GOT3 (cell line): Measurements from ENCODE around the gene HHAT.
A peak's percentile ranks its signal among the peaks of the same experiment; 100 is the strongest.

Experiments
- DNase-seq: peaks from one replicate; lab custom pipeline; 2025; ENCODE audit warnings: mixed read lengths; lab: John Stamatoyannopoulos, UW

The HHAT gene

DNA sequence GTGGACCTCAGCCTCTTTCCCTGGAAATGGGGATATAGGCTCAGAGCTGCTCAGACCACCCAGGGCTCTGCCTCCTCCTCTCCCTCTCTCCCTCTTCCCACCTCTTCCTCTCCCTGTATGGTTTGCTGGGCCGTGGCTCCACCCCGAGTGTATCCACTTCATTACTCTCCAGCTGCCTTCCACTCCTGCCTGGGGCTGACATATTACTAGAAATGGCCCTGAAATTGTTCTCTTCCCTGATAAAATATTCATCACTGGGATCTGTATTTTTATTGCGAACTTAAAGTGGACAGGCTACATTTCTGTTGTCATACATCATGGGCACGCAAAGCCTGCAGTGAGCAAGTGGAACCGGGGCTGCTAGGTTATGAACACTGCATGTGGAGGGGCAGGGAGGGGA is 225.0 kb downstream of the HHAT start:
- no peak for DNase-seq

DNA sequence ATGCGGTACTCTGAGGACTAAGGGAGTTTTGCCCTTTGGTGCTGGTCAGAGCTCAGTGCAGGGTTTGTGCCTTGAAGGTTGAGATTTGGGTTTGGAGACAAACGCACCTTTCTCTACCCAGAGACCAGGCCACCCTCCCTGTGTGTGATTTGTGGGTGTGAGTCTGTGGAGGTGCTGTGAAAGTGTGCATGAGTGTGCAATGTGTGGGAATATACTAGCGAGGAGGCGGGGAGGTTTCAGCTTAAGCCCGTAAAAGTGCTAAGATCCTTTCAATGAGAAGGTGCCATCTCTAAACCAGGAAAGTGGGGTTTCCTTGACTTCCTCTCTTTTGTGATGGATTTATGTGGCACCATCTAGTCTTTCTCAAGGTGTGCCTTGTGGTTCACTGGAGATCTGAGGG is 225.7 kb downstream of the HHAT start:
- DNase-seq = no peak

DNA sequence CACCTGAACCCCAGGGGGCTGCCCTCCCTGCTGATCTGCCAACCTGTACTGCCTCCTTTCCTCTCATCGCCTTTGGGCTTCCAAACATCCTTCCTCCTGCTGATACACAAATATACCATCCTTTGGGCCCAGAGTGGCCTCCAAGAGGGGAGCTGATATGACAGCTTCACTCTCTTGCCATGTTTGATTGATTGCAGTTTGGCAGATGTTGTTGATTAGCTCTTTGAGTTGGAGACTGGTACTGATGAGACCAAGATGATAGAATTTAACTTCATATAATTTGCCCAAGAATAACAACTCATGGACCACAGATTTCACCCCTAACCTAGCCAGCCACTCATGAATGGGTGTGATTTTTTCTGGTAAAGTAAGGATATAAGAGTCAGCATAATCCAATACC is 227.8 kb downstream of the HHAT start:
- no peak for DNase-seq

DNA sequence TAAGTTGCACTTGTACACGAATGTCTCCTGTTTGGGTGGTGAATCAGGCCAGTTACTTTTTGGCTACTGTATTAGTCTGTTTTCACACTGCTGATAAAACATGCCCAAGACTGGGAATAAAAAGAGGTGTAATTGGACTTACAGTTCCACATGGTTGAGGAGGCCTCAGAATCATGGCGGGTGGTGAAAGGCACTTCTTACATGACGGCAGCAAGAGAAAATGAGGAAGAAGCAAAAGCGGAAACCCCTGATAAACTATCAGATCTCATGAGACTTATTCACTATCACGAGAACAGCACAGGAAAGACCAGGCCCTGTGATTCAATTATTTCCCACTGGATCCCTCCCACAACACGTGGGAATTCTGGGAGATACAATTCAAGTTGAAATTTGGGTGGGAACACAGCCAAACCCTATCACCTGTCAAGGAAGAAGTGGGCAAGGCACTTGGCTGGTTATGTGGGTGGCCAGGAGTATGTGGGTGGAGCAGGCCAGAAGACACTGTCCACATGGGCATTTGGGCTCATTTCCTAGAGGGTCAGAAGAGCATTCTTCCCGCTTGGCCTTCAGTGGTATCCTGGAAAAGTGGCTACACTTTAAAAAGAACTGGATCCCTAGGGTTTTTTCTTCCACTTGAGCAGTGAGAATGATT is 228.8 kb downstream of the HHAT start:
- DNase-seq = no peak

DNA sequence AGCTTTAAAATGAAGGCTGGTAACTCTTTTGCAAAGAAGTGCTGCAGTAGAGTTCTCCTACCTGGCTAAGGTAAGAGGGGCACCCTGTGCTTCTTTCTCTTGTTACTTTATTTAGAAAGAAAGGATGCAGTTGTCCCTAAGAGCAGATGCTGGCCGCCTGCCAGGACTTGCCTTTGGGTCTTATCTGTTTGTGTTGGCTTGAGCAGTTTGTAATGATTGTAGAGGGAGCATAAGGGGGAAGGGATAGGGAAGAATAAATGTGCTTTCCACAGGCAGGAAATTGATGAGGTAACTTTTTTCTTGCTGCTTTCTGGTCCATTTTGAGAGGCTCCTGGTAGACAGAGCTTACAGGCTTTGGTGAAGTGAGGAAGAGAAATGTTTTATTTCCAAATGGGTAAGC is 229.6 kb downstream of the HHAT start:
- no peak for DNase-seq

DNA sequence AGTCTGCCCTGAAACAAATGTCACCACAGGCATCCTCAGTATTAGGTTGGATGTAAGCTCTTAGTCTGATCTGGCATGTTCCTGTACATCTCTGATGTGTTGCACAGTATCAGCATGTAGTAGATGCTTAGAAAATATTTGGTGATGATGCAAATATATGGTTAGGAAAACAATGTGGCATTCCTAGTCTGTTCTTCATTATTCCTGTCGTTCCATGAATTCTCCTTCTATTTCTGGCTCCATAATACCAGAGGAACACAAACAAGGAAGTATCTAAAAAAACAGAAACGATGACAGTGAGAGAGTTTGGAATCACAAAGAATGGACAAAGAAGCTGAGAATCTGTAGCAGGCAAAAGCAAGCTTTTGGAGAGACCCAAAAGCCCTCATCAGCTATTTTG is 236.6 kb downstream of the HHAT start:
- DNase-seq = no peak

DNA sequence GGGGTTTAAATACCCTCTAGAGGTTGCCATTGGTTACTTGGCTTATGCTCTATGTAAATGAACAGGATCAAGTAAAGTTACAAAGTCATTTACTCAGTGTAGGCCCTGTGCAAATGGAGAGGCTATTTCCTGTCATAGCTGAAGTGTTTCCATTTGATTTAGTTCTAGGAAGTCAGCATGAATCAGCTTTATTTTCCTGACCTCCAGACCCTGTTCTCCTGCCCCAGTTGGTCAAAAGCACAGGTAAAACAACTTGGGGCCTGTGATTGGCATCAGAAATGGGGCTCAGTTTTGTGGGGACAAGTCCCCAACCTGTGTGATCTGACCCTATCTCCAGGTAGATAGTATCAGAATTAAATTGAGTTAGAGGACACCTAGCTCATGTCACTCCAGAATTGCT is 239.9 kb downstream of the HHAT start:
- DNase-seq = no peak

DNA sequence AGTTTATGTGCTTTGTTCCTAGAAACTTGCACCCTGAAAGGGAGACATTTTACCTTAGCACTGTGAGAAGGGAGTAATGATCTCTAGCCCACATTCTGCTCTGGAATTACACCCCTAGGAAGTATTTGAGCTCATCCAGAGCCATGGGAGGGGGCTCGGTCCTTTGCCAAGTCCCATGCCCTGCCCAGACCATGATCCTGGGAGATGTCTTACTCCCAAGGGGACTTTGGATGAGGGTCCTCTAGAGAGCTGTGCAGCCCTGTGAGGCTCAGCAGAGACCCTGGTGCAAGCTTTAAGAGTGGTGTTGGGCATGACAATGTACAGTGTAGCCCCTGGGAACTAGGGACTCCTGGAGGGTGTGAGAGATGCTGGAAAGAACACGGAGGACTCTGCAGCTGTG is 241.4 kb downstream of the HHAT start:
- no peak for DNase-seq

DNA sequence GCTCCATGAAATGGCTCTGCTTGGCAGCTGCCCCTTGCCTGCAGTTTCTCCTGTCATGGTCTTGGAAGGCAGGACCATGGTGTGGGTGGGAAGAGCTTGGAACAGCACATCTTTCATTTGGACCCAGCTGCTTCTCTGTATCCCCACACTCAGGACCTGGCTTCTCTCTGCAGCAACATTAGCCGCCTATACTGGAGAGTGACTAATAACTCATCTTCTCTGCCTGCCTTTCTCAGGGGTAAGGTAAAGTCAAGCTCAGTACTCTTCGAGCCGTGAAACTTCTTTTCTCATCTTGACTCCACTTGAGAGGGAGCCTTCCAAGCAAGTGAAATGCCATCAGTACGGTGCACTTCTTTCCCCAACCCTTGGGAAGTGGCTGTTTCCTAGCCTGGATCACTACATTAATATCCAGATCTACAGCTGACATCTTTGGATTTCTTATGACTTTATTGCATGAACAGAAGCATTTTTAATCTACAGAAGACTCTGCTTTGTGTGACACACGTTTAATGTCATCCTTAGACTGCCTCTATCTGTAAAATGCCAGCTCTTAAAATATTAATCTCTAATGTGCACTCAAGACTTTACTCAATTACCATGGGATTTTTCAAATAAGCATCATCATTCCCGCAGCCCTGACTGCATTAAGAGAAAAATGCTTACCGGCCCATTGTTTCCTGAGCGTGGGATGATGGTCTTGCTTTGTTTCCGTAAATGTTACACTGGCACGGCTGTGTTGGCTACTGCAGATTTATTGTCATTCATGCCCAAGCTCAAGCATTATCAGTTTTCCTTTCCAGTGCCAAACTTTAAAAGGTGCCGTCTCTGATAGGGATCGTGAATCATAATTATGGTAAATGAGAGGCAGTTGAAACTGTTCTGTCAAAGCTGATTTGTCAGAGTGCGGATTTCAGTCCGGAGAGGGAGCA is 242.9 kb downstream of the HHAT start:
- no peak for DNase-seq

DNA sequence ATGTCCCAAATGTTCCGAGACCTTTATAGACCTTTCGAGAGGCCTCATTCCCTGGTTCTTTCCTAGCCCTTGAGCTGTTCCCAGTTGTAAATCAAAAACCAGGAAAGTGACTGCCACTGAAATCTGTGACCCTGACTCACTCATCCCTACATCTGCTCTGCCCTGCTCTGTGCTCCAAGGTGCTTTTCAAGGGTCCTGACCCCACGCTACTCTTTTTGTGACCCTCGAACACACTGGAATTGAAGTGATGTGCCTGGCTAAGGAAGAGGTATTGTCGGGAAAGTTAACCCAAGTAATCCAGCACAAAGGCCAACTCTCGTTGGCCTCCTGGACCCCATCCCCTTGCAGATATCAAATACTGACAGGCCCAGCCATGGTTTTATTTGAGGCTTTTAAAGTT is 244.4 kb downstream of the HHAT start:
- DNase-seq = no peak

DNA sequence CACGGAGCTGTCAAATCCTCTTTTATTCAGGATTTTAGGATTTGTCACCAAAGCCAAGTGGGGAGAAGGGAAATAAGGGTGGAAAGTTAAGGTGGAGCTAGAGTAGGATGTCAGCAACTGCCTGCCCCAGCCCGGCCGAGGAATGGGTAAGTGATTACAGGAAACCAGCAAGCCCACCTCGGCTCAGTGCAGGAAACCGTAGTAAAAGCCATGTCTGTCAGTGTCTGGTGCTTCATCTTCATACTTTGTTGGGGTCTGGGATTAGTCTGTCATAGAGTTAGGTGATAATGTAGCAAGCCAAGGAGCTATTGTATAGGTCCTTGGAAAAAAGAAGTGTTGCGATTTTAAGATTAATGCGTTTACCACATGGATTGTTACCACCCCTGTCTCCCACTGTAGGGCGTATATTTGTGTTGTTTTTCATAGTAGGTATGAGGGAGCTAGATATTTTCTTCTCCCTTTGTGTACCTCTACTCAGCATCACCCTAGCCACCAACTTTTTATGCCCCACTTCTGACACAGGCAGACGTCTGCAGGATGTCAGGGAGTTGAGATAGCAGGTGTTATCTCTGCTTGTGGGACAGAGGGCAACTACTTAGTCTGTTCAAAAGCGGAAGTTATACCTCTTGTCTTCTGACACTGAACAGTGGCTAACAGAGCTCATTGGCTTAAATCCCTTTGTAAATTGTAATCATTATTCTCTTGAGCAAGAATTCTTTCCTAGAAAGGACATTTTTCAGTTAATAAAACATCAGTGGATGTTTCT is 253.7 kb downstream of the HHAT start:
- DNase-seq = no peak

DNA sequence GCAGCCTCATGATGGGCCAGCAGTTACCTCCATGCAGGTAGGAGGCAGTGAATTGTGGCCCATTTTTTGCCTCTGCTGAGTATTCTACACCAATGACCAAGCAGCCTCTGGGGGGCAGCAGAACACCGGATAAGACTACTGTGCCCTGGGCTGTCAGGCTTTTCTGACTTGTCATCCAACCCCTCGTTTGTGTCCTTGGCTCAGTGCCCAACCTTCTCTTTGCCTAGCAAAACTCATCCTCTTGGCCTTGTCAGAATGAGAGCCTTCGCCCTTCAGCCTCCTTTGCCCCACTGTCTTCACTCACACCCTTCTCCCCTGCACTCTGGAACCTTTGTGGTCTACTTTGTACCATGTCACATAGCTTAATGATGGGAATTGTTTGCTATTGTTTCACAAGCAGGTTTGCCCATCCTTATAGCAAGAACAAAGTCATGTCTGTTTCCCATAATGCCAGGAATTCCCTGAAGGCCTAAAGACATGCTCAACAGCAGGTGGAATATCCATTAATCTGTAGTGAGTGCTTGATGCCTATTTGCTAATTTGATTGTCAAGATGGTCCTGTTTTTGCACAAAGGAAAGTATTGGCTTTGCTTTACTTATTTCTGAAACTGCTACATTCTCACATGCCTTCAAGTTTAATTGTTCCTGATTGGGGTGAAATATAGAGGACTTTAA is 255.9 kb downstream of the HHAT start:
- peak; percentile 59 for DNase-seq

DNA sequence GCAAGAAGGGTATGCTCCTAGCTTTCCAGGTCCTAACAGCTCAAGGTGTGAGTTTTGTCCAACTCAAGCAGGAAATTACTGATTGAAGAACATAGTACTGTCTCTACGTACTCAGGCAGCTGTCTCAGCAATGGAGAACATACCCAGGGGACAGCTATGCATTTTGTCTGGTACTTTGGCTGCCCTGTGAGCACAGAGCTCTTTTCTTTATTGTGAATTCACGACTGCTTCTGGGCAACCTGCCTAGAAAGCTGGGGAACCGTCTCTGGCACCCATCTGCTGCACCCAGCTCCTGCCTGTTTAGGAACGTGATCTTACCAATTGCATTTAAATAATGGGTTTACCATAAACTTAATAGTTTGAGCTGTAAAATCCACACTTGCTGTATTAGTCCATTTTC is 258.1 kb downstream of the HHAT start:
- no peak for DNase-seq

DNA sequence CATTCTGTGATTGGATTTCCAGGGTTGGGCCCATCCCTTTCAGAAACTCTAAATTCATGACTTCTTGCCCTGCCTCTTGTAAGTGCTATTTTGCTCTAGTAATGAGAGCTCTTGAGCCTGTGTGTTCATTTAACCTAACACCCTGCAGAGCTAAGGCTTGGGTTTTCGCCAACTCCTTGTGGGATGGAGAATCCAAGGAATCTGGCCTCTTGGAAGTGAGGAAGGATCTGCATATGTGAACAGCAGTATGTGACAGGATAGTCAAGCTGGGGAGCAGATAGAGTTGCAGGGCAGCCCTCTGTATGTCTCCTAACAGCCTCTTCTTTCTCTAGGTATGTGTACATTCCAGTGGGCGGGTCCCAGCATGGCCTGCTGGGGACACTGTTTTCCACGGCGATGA is 258.9 kb downstream of the HHAT start:
- DNase-seq = no peak

DNA sequence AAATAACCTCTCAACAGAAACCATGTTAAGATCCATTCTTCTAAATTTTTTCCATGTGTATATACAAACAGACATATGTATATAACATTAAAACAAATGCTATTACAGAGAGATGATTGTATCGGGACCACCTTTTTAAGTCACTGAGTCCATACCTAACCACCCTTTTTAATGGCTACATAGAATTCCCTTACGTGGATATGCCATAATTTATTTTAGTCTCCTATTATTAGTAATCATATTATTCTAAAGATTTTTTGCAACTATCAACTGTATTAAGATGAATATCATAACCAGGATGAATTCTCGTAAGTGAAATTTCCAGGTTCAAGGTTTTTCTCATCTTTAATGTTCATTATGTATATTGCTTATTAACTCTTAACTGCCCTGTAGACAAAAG is 259.7 kb downstream of the HHAT start:
- DNase-seq = no peak

DNA sequence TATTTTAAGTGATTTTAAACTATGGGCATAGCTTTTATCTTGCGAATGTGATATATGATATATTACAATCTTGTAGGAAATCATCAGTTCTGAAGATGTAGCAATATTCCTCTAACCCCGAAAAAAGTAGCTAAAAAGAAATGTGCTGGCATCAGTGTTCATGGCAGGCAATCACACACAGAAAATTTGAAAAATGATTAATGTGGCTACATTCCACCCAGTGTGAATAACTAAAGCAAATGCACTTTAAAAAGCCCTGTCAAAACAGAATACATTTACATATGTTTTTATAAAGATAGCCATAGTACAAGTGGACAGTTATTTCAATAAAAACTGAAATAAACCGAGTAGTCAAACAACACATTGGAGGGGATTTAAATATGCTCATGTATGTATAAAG is 260.2 kb downstream of the HHAT start:
- no peak for DNase-seq

DNA sequence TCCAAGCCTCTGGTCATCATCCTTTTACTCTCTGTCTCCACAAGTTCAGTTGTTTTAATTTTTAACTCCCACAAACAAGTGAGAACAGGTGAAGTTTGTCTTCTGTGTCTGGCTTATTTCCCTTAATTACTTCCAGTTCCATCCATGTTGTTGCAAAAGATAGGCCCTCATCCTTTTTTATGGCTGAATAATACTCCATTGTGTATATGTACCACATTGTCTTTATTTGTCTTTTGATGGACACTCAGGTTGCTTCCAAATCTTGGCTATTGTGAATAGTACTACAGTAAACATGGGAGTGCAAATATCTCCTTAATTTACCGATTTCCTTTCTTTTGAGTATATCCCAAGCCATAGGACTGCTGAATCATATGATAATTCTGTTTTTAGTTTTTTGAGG is 262.5 kb downstream of the HHAT start:
- DNase-seq = no peak

DNA sequence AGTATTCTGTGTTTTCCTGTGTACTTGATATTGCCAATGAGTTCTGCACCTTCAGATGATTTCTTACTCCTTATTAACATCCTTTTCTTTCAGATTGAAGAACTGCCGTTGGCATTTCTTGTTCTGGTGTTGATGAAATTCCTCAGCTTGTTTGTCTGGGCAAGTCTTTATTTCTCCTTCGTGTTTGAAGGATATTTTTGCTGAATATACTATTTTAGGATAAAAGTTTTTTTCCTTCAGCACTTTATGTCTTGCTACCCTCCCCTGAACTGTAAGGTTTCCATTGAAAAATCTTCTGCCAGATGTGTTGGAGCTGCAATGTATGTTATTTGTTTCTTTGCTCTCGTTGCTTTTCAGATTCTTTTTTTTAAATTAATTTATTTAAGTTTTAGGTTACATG is 265.9 kb downstream of the HHAT start:
- no peak for DNase-seq

DNA sequence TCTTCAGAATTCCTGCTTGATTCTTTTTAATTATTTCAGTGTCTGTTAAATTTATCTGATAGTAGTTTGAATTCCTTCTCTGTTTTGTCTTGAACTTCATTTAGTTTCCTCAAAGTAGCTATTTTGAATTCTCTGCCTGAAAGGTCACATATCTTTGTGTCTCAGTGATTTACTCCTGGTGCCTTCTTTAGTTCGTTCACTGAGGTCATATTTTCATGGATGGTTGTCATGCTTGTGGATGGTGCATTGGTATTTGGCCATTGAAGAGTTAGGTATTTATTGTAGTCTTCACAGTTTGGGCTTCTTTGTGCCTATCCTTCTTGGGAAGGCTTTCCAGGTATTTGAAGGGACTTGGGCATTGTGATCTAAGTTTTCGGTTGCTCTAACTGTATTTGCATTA is 267.9 kb downstream of the HHAT start:
- no peak for DNase-seq

DNA sequence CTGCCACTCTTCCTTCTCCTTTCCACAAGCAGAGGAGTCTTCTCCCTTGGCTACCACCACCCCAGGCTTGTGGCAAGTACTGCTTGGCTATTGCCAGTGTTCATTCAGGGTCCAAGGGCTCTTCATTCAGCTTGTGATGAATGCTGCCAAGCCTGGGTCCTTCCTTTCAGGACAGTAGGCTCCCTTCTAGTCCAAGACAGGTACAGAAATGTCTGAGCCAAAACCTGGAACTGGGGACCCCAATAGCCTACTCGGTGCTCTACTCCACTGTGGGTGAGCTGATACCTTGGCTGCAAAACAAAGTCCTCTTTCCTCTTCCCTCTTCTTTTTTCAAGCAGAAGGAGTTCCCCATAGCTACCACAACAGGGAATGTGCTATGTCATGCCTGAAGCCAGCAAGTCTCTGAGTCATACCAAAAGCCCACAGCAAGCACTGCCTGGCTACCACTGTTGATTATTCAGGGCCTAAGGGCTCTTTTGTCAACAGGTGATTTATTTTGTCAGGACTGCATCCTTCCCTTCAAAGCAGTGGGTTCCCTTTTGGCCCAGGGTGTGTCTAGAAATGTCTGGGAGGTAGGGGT is 268.9 kb downstream of the HHAT start:
- DNase-seq = peak; percentile 28

DNA sequence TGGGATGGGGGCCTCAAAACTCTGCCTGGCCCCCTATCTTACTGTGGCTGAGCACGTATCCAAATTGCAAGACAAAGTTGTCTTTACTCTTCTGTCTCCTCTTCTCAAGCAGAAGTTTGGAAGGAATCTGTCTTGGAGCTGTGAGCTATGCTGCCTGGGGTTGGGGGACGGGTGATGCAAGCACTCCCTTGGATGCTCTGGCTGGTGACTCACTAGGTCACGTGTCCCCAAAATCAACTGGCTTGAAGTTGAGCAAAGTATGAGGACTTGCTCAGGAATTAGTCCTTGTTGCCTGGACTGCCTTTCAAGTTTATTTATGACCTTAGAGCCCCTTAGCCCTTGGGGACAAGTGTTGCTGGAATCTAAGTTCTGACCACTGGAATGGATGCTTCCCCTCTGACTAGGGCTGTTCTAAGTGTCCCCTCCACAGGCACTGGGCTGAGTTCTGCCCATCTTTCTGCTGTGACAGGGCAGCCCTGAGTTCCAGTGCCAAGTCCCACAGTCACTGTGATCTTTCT is 269.5 kb downstream of the HHAT start:
- DNase-seq = peak; percentile 34
